Measurements from ENCODE around the gene SELENOF.

DNA sequence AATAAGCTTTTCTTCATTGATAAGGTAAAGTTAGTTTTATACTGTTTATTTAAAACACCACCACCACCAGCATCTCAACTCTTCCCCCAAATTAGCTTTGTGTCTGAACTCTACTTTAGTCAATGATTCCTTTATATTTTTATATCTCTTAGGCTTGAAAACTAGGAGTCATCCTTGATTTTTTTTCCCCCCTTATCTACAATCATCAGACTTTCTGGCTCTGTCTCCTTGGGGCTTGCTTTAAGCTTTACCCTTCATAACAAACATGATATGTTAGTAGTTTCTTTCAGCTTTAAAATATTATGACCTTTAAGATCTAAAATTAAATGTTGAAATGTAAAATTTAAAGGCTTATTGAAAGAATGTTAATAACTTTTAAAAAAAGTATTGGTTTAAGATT, 28.8 kb upstream of the SELENOF start:
- TF ChIP-seq, protein P1, sequence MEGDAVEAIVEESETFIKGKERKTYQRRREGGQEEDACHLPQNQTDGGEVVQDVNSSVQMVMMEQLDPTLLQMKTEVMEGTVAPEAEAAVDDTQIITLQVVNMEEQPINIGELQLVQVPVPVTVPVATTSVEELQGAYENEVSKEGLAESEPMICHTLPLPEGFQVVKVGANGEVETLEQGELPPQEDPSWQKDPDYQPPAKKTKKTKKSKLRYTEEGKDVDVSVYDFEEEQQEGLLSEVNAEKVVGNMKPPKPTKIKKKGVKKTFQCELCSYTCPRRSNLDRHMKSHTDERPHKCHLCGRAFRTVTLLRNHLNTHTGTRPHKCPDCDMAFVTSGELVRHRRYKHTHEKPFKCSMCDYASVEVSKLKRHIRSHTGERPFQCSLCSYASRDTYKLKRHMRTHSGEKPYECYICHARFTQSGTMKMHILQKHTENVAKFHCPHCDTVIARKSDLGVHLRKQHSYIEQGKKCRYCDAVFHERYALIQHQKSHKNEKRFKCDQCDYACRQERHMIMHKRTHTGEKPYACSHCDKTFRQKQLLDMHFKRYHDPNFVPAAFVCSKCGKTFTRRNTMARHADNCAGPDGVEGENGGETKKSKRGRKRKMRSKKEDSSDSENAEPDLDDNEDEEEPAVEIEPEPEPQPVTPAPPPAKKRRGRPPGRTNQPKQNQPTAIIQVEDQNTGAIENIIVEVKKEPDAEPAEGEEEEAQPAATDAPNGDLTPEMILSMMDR (IDR thresholded peaks at IDR 0.05) = no peak
- TF ChIP-seq POLR2A (IDR thresholded peaks at IDR 0.05) (no peak), POLR2AphosphoS5 (IDR thresholded peaks at IDR 0.05) (no peak)

All from breast epithelium (tissue), 3 donors.